ENCODE data around the gene CLTRN. TPM values are rescaled to one million over a fixed set of nuclear protein-coding genes. Genes with fewer than 3 reads are reported as not detected.
A peak's percentile ranks its signal among the peaks of the same experiment; 100 is the strongest.

Gene CLTRN
- total and polyA plus RNA-seq, 2 donors from 2014 or later: 30.7 to 129 TPM

DNA sequence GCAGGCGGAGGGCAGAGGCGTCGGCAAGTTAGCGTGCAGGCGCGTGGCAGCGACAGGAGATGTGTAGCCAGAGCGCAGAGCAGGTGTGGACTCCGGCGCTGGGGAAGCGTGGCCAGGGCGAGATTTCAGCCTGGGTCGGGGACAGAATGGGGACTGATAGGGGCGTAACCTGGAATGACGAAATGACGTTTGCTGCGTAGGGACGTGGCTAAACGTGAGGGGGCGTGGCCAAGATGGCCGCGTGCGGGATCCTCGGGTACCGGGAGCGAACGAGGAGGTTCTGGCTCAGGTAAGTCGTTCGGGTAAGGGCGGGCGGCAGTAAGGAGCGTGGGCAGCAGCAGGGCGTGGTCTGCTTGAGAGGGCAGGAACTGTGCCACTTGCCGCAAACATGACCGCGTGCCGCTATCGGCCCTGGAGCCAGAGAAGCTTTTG lies 10.9 kb upstream of the CLTRN start:
- Histone ChIP-seq H3K36me3 (ENCODE audit: control insufficient read depth in 2 of 3, insufficient read depth in 3 of 3, low read length in 3 of 3) (peaks cover 0 to 2% (median 0%) of the 10 kb centered on the region in 3 donors), H3K9me3 (ENCODE audit: control insufficient read depth in 2 of 3, insufficient read depth in 1 of 3, low read length in 3 of 3) (no peaks in the 10 kb centered on the region), H3K27ac (ENCODE audit: low read depth in 2 of 2, low read length in 2 of 2) (peak overlapping the region; percentile 99), H3K9ac (ENCODE audit: low read length in 3 of 3) (peak overlapping the region; percentile 88 to 99 (median 95)), H3K27me3 (ENCODE audit: control insufficient read depth, insufficient read depth, low read length) (peaks cover 12% of the 10 kb centered on the region), H3K4me3 (ENCODE audit: low read length in 3 of 3) (peak overlapping the region; percentile 92 to 99 (median 93)), H3K4me1 (ENCODE audit: control insufficient read depth in 2 of 3, insufficient read depth in 2 of 3, low read depth in 1 of 3, low read length in 3 of 3) (peaks cover 5% of the 10 kb centered on the region in 3 donors)
- TF ChIP-seq, protein P1, sequence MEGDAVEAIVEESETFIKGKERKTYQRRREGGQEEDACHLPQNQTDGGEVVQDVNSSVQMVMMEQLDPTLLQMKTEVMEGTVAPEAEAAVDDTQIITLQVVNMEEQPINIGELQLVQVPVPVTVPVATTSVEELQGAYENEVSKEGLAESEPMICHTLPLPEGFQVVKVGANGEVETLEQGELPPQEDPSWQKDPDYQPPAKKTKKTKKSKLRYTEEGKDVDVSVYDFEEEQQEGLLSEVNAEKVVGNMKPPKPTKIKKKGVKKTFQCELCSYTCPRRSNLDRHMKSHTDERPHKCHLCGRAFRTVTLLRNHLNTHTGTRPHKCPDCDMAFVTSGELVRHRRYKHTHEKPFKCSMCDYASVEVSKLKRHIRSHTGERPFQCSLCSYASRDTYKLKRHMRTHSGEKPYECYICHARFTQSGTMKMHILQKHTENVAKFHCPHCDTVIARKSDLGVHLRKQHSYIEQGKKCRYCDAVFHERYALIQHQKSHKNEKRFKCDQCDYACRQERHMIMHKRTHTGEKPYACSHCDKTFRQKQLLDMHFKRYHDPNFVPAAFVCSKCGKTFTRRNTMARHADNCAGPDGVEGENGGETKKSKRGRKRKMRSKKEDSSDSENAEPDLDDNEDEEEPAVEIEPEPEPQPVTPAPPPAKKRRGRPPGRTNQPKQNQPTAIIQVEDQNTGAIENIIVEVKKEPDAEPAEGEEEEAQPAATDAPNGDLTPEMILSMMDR (IDR thresholded peaks at IDR 0.05; ENCODE audit: borderline replicate concordance, extremely low read depth, insufficient read depth): no peak
- DNase-seq: peak in 3 of 5 donors; percentile 88 to 97 (median 93)
- no peak for FAIRE-seq
- intact Hi-C loops (cut with DNase I): no loop called here

DNA sequence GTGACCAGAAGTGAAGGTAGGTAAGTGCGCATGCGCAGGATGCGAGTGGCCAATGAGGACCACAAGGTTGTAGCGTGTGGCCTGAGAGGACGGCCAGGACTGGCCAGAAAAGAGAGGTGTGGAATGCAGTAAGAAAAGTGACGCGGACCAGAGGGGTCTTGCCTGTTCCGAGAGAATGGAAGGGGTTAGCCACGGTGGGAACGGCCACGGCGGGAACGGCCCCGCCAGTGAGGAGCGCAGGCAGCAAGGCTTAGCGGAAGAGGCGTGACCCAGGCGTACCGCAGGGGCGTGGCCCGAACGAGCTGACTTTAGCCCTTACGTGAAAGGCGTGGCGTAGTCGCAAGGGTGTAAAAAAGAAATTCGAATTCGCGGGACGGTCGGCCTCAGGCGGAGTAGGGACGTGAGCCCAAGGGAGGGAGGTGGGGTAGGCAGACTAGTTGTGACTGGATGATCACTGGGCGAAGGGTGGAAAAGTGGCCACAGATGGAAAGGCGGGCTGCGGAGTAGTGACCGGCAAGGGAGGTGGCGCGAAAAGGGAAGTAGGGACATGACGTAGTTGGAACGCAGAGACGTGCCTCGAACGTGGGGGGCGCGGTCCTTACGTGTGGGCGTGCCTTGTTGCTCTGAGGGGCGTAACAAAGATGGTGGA lies 10.4 kb upstream of the CLTRN start:
- Histone ChIP-seq H3K36me3 (ENCODE audit: control insufficient read depth in 2 of 3, insufficient read depth in 3 of 3, low read length in 3 of 3) (peaks cover 0 to 2% (median 0%) of the 10 kb centered on the region in 3 donors), H3K4me3 (ENCODE audit: low read length in 3 of 3) (peak overlapping the region; percentile 92 to 99 (median 93)), H3K9me3 (ENCODE audit: control insufficient read depth in 2 of 3, insufficient read depth in 1 of 3, low read length in 3 of 3) (no peaks in the 10 kb centered on the region), H3K9ac (ENCODE audit: low read length in 3 of 3) (peak overlapping the region; percentile 88 to 99 (median 95)), H3K27ac (ENCODE audit: low read depth in 2 of 2, low read length in 2 of 2) (peak overlapping the region; percentile 99), H3K27me3 (ENCODE audit: control insufficient read depth, insufficient read depth, low read length) (peaks cover 8% of the 10 kb centered on the region), H3K4me1 (ENCODE audit: control insufficient read depth in 2 of 3, insufficient read depth in 2 of 3, low read depth in 1 of 3, low read length in 3 of 3) (peaks cover 5% of the 10 kb centered on the region in 3 donors)
- peak; percentile 62 for FAIRE-seq
- intact Hi-C loops (cut with DNase I): no loop called here
- TF ChIP-seq, protein P1 (IDR thresholded peaks at IDR 0.05; ENCODE audit: borderline replicate concordance, extremely low read depth, insufficient read depth): no peak
- peak; percentile 94 to 99 (median 96) for DNase-seq

DNA sequence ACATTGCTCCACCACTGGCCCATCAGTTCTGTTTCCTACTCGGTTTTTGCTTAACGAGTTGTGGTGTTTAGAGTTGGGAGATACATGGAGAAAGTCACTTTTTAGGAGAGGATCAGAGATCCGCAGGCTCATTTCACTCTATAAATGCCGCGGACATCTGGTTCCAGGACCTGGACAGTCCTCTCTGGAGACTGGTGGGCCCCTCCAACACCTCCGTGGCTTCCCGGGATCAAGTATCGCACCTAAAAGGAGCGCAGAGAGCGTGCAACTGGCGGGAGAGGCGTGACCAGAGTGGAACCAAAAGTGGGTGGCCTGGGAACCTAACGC lies 9.9 kb upstream of the CLTRN start:
- intact Hi-C loops (cut with DNase I): no loop called here
- no peak for FAIRE-seq

More for the DNA sequence above, 9.9 kb upstream of the CLTRN start:
- Histone ChIP-seq H3K27ac (ENCODE audit: low read depth in 2 of 2, low read length in 2 of 2) (peak overlapping the region; percentile 99), H3K4me3 (ENCODE audit: low read length in 3 of 3) (peak overlapping the region; percentile 92 to 99 (median 93)), H3K4me1 (ENCODE audit: control insufficient read depth in 2 of 3, insufficient read depth in 2 of 3, low read depth in 1 of 3, low read length in 3 of 3) (peaks cover 5% of the 10 kb centered on the region in 3 donors), H3K27me3 (ENCODE audit: control insufficient read depth, insufficient read depth, low read length) (peaks cover 8% of the 10 kb centered on the region), H3K36me3 (ENCODE audit: control insufficient read depth in 2 of 3, insufficient read depth in 3 of 3, low read length in 3 of 3) (peaks cover 0 to 2% (median 0%) of the 10 kb centered on the region in 3 donors), H3K9ac (ENCODE audit: low read length in 3 of 3) (peak overlapping the region in 2 of 3 donors; percentile 95 to 99), H3K9me3 (ENCODE audit: control insufficient read depth in 2 of 3, insufficient read depth in 1 of 3, low read length in 3 of 3) (no peaks in the 10 kb centered on the region)
- TF ChIP-seq, protein P1 (IDR thresholded peaks at IDR 0.05; ENCODE audit: borderline replicate concordance, extremely low read depth, insufficient read depth): no peak
- no peak for DNase-seq

All from kidney (tissue), 14 donors.